H9 (cell line): Measurements from ENCODE around the gene OR2T27. TPM values are rescaled to one million over a fixed set of nuclear protein-coding genes. Genes with fewer than 3 reads are reported as not detected.

ENCODE experiments used
- DNase-seq: peaks from one replicate; pipeline ENCODE4 v3.0.0-alpha.2; 2017
- H2AFZ ChIP-seq: one replicate; pipeline ENCODE4 v1.6.1; 2013; ENCODE audit warnings: mild to moderate bottlenecking, low read length, control low read depth, moderate library complexity
- H2AK5ac ChIP-seq: 2 replicates; pipeline ENCODE4 v1.6.1; 2013; ENCODE audit warnings: low read length, control low read depth, mixed read lengths; ENCODE audit not compliant: insufficient read length
- H2BK120ac ChIP-seq: one replicate; pipeline ENCODE4 v1.6.1; 2013; ENCODE audit warnings: low read depth, mild to moderate bottlenecking, low read length, control low read depth, inconsistent platforms; ENCODE audit not compliant: poor library complexity, severe bottlenecking
- H2BK12ac ChIP-seq: 2 replicates; pipeline ENCODE4 v1.6.1; 2013; ENCODE audit warnings: low read length, control low read depth, mixed read lengths, low read depth; ENCODE audit not compliant: insufficient read length
- H2BK15ac ChIP-seq: 2 replicates; pipeline ENCODE4 v1.6.1; 2013; ENCODE audit warnings: low read depth, low read length, control low read depth
- H2BK20ac ChIP-seq: one replicate; pipeline ENCODE4 v1.6.1; 2013; ENCODE audit warnings: low read depth, mild to moderate bottlenecking, low read length, control low read depth, inconsistent platforms; ENCODE audit not compliant: poor library complexity, severe bottlenecking
- H2BK5ac ChIP-seq: 2 replicates; pipeline ENCODE4 v1.6.1; 2013; ENCODE audit warnings: low read length, control low read depth, mixed read lengths; ENCODE audit not compliant: insufficient read length
- H3K14ac ChIP-seq: 2 replicates; pipeline ENCODE4 v1.6.1; 2013; ENCODE audit warnings: low read length, control low read depth; ENCODE audit not compliant: insufficient read depth
- H3K18ac ChIP-seq: 2 replicates; pipeline ENCODE4 v1.6.1; 2013; ENCODE audit warnings: low read depth, mild to moderate bottlenecking, mixed read lengths, low read length, control low read depth; ENCODE audit not compliant: insufficient read length
- H3K23ac ChIP-seq: 2 replicates; pipeline ENCODE4 v1.6.1; 2013; ENCODE audit warnings: low read length, control low read depth, mixed read lengths, low read depth; ENCODE audit not compliant: insufficient read length
- H3K23me2 ChIP-seq: 2 replicates; pipeline ENCODE4 v1.6.1; 2013; ENCODE audit warnings: low read depth, mild to moderate bottlenecking, mixed read lengths, low read length, control low read depth; ENCODE audit not compliant: insufficient read length, poor library complexity, severe bottlenecking
- H3K27ac ChIP-seq: 2 replicates; pipeline ENCODE4 v1.5.1; 2013; ENCODE audit warnings: low read length, control low read depth, mixed read lengths, low read depth; ENCODE audit not compliant: insufficient read length
- H3K27me3 ChIP-seq: 2 replicates; pipeline ENCODE4 v1.6.1; 2013; ENCODE audit warnings: low read length, control low read depth, inconsistent platforms; ENCODE audit not compliant: insufficient read depth
- H3K4ac ChIP-seq: 2 replicates; pipeline ENCODE4 v1.6.1; 2013; ENCODE audit warnings: low read depth, mild to moderate bottlenecking, control low read depth, inconsistent platforms, low read length, moderate library complexity
- H3K4me1 ChIP-seq: 2 replicates; pipeline ENCODE4 v1.6.1; 2013; ENCODE audit warnings: low read length, control low read depth, inconsistent platforms; ENCODE audit not compliant: insufficient read depth
- H3K4me2 ChIP-seq: 2 replicates; pipeline ENCODE4 v1.6.1; 2013; ENCODE audit warnings: low read length, control low read depth, mixed read lengths; ENCODE audit not compliant: insufficient read length, insufficient read depth
- H3K56ac ChIP-seq: 2 replicates; pipeline ENCODE4 v1.6.1; 2013; ENCODE audit warnings: low read depth, mild to moderate bottlenecking, mixed read lengths, low read length, control low read depth; ENCODE audit not compliant: insufficient read length
- H3K79me1 ChIP-seq: 2 replicates; pipeline ENCODE4 v1.6.1; 2013; ENCODE audit warnings: low read depth, mild to moderate bottlenecking, moderate library complexity, low read length, control low read depth, inconsistent platforms; ENCODE audit not compliant: insufficient read depth, poor library complexity, severe bottlenecking
- H3K79me2 ChIP-seq: 2 replicates; pipeline ENCODE4 v1.6.1; 2013; ENCODE audit warnings: low read length, control low read depth, inconsistent platforms; ENCODE audit not compliant: insufficient read depth
- H3K9ac ChIP-seq: 2 replicates; pipeline ENCODE4 v1.6.1; 2013; ENCODE audit warnings: low read length, control low read depth, mixed read lengths; ENCODE audit not compliant: insufficient read length; ENCODE audit errors: extremely low read depth
- H3K9me3 ChIP-seq: one replicate; pipeline ENCODE4 v1.6.1; 2013; ENCODE audit warnings: low read depth, low read length, inconsistent platforms; ENCODE audit not compliant: control insufficient read depth
- H3T11ph ChIP-seq: one replicate; pipeline ENCODE4 v1.6.1; 2013; ENCODE audit warnings: mild to moderate bottlenecking, low read length, control low read depth, inconsistent platforms
- H4K20me1 ChIP-seq: one replicate; pipeline ENCODE4 v1.6.1; 2013; ENCODE audit not compliant: control insufficient read depth, insufficient read length, insufficient read depth
- H4K5ac ChIP-seq: 2 replicates; pipeline ENCODE4 v1.6.1; 2013; ENCODE audit warnings: low read depth, mild to moderate bottlenecking, mixed read lengths, low read length, control low read depth; ENCODE audit not compliant: insufficient read length
- H4K8ac ChIP-seq: replicated peaks from 2 replicates; pipeline ENCODE4 v1.6.1; 2013; ENCODE audit warnings: low read length, control low read depth, mixed read lengths, low read depth; ENCODE audit not compliant: insufficient read length
- H4K91ac ChIP-seq: 2 replicates; pipeline ENCODE4 v1.6.1; 2013; ENCODE audit warnings: low read depth, mild to moderate bottlenecking, moderate library complexity, mixed read lengths, low read length, control low read depth; ENCODE audit not compliant: insufficient read length
- H3K27ac Mint-ChIP-seq, 3 experiments: 2 replicates in 2 of 3; 3 replicates in 1 of 3; pipeline ENCODE4 v1.8.0; 2020 to 2021; ENCODE audit warnings: mixed read lengths in 3 of 3, mild to moderate bottlenecking in 1 of 3, moderate library complexity in 1 of 3
- H3K27me3 Mint-ChIP-seq: 2 replicates; pipeline ENCODE4 v1.8.0; 2021; ENCODE audit warnings: low read depth, mild to moderate bottlenecking, moderate library complexity, mixed read lengths
- H3K36me3 Mint-ChIP-seq, 3 experiments: 2 replicates in 2 of 3; 3 replicates in 1 of 3; pipeline ENCODE4 v1.8.0; 2020 to 2021; ENCODE audit warnings: low read depth in 3 of 3, mixed read lengths in 3 of 3; ENCODE audit not compliant: insufficient read depth in 1 of 3
- H3K4me1 Mint-ChIP-seq, 2 experiments: 2 replicates each; pipeline ENCODE4 v1.8.0; 2020; ENCODE audit warnings: mixed read lengths in 2 of 2
- H3K4me3 Mint-ChIP-seq, 2 experiments: 2 replicates in 1 of 2; 3 replicates in 1 of 2; pipeline ENCODE4 v1.8.0; 2020 to 2021; ENCODE audit warnings: mild to moderate bottlenecking in 2 of 2, mixed read lengths in 2 of 2, moderate library complexity in 1 of 2
- H3K9me3 Mint-ChIP-seq, 2 experiments: 2 replicates in 1 of 2; 3 replicates in 1 of 2; pipeline ENCODE4 v1.8.0; 2020; ENCODE audit warnings: mild to moderate bottlenecking in 2 of 2, mixed read lengths in 2 of 2, moderate library complexity in 1 of 2
- CTCF ChIP-seq: fragments of 200-600 bp; sonication (generic); conservative IDR thresholded peaks from 3 replicates; pipeline ENCODE4 v1.8.0; 2021; ENCODE audit warnings: antibody characterized with exemption, mild to moderate bottlenecking
- WGBS: extraction: QIAGEN DNeasy Blood & Tissue Kit; methylation state at CpG from one replicate; pipeline ENCODE4 v1.1.7; 2013; ENCODE audit warnings: missing lambda C conversion rate, low lambda C conversion rate, mixed read lengths; ENCODE audit not compliant: insufficient read length; ENCODE audit errors: extremely low coverage; 5-methylcytosine and 5-hydroxymethylcytosine counted together
- total RNA-seq: library from RNA; stranded (reverse); gene quantifications from 2 replicates; pipeline ENCODE4 v1.2.1, GENCODE V29; 2021

Gene OR2T27
- total RNA-seq, 1 experiment from 2014 or later = not detected

- H3K4me3 Mint-ChIP-seq = no peak overlapping the region
- Histone ChIP-seq H2BK5ac (no peak overlapping the region), H3K27ac (no peak overlapping the region), H3K79me2 (no peaks in the 10 kb centered on the region), H2BK12ac (no peak overlapping the region), H3T11ph (no peak overlapping the region), H3K79me1 (no peaks in the 10 kb centered on the region), H3K4me2 (no peak overlapping the region), H2AFZ (no peak overlapping the region), H3K23ac (no peak overlapping the region), H4K5ac (no peak overlapping the region), H3K23me2 (no peaks in the 10 kb centered on the region), H2AK5ac (no peak overlapping the region), H3K27me3 (no peaks in the 10 kb centered on the region), H4K20me1 (no peaks in the 10 kb centered on the region), H4K8ac (no peak overlapping the region), H3K4me1 (no peaks in the 10 kb centered on the region), H2BK120ac (no peak overlapping the region), H3K9ac (no peak overlapping the region), H2BK15ac (no peak overlapping the region), H4K91ac (no peak overlapping the region), H2BK20ac (no peak overlapping the region), H3K9me3 (peaks cover 76% of the 10 kb centered on the region), H3K56ac (no peak overlapping the region), H3K14ac (no peak overlapping the region), H3K4ac (no peak overlapping the region), H3K18ac (no peak overlapping the region)
- H3K9me3 Mint-ChIP-seq = peaks cover 81 to 82% of the 10 kb centered on the region in 2 experiments
- H3K4me1 Mint-ChIP-seq = no peaks in the 10 kb centered on the region
- no CpG with 5 or more reads among the region's 3 CpGs for WGBS
- H3K36me3 Mint-ChIP-seq = peaks cover 9 to 30% (median 12%) of the 10 kb centered on the region in 3 experiments; a peak in 6 of 7 replicates
- no peak for TF ChIP-seq CTCF
- no peak overlapping the region for H3K27ac Mint-ChIP-seq
- H3K27me3 Mint-ChIP-seq = peaks cover 1% of the 10 kb centered on the region; the same call in 1 of the 2 replicates
- DNase-seq = no peak
Observed at GRCh38 chr1:248696774-248697173, 41.4 kb upstream of the OR2T27 start.
